Adrenal gland (tissue), 5 donors: ENCODE measurements around the gene ZNF467.

ENCODE experiments used
- CTCF ChIP-seq, 6 experiments: fragments of 450-650 bp in 4 of 6; fragments of 200-600 bp in 2 of 6; sonication (generic) in 1 of 6; IDR thresholded peaks; 1 replicate in 5 of 6; 2 replicates in 1 of 6; pipeline versions ENCODE4 v1.5.1 to v1.8.0; 2016 to 2021; ENCODE audit warnings: antibody characterized with exemption in 6 of 6, mild to moderate bottlenecking in 2 of 6, moderate library complexity in 1 of 6
- POLR2A ChIP-seq, 2 donors: fragments of 450-650 bp; IDR thresholded peaks; one replicate each; pipeline ENCODE4 v1.6.1; 2017; ENCODE audit warnings: antibody characterized with exemption in 2 of 2, mild to moderate bottlenecking in 2 of 2, moderate library complexity in 1 of 2
- donor health status: DM: no; HTN: no; CAD: no.

GRCh38 chr7:149767068-149767467, 6.3 kb downstream of the ZNF467 start:
- no peak for TF ChIP-seq CTCF (IDR thresholded peaks at IDR 0.05)
- no peak for TF ChIP-seq POLR2A (IDR thresholded peaks at IDR 0.05)
